ENCODE data around the gene TAMALIN.

Gene TAMALIN

GRCh38 chr12:51984657-51985056 lies 22.1 kb upstream of the TAMALIN start:
- no peak for DNase-seq (ENCODE audit: low read depth, low spot score)

DNA sequence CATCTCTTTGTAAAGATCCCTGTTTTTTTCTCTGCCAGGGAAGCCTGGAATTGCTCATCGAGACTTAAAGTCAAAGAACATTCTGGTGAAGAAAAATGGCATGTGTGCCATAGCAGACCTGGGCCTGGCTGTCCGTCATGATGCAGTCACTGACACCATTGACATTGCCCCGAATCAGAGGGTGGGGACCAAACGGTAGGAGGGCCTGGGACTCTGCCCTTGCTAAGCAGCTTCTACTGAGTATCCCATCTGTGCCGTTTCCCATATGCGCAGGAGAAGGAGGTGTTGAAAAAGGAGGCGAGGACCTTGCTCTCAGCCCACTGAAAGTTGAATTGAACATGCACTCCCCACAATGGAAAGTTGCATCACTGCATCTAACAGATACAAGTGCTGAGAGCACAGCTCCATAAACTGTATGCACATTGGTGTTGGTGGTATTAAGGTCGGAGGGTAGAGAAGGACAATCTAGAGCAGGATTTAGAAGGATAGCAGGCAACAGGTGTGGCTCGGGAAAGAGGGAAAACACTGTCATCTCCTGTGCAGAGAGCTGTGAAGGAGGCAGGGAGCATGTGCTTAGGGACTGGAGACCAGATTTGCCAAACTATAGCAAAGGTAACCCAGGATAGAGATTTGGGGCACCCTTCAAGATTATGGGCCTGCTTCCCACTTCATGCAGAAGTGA lies 21.5 kb upstream of the TAMALIN start:
- DNase-seq (ENCODE audit: low read depth, low spot score): no peak

DNA sequence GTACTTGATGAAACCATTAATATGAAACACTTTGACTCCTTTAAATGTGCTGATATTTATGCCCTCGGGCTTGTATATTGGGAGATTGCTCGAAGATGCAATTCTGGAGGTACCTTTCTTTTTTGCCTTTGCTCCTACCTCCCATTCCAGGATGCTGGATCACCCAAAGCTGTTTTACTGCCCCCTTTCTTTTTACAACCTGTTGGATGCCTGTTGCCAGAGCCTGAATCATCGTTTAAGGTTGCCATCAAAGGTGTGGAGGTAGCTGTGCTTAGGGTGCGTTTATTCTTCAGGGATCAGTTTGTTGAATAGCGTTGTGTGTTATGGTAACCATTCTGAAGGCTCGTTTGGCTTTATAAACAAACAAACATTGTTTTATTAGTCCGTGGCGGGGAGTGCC lies 19.9 kb upstream of the TAMALIN start:
- no peak for DNase-seq (ENCODE audit: low read depth, low spot score)

GRCh38 chr12:51992246-51992645 lies 14.5 kb upstream of the TAMALIN start:
- no peak for DNase-seq (ENCODE audit: low read depth, low spot score)

GRCh38 chr12:51994539-51994820 lies 12.3 kb upstream of the TAMALIN start:
- no peak for DNase-seq (ENCODE audit: low read depth, low spot score)

DNA sequence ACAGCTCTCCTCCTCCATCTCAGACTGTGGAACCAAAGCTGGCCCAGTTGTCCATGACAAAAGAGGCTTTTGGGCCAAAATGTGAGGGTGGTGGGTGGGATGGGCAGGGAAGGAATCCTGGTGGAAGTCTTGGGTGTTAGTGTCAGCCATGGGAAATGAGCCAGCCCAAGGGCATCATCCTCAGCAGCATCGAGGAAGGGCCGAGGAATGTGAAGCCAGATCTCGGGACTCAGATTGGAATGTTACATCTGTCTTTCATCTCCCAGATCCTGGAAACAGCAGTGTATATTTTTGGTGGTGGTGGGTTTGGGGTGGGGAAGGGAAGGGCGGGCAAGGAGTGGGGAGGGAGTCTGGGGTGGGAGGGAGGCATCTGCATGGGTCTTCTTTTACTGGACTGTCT lies 11.8 kb upstream of the TAMALIN start:
- DNase-seq (ENCODE audit: low read depth, low spot score): no peak

DNA sequence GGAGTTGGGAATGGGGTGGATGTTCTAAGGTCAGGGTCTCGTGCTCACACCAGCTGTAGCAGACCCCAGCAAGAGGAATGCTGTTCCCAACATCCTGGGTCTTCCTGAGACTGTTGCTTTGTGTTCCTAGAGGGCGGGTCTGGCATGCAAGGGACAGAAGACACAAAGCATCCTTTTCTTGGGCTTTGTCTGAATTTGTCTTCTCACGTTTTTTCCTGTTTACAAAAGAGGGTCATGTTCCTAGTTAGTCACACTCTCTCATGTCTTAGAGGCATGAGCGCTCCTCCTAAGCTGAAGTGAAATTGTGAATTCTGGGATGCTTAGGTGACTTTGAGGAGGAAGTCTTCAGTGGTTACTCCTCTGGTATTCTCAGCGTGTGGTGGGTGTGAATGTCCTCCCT lies 9.6 kb upstream of the TAMALIN start:
- no peak for DNase-seq (ENCODE audit: low read depth, low spot score)

GRCh38 chr12:52003016-52003550 lies 3.7 kb upstream of the TAMALIN start:
- no peak for DNase-seq (ENCODE audit: low read depth, low spot score)

DNA sequence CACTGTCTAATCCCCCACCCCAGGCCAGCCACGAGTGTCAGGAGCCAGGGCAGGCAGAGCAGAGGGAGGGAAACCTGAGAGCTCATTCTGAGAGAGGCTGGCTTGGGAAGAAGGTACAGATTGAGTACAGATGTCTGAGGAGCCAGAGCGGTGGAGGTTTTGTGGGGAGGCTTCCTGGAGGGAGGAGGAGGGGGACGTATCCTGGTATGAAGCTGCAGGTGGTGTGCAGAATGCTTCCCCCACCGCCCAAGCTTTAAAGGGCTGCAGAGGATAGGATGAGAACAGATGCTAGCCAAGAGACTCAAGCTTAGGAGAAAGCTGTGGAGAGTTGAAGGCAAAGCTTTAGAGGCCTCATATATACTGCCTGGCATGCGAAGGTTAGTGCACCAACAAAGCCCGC lies 3.2 kb upstream of the TAMALIN start:
- DNase-seq (ENCODE audit: low read depth, low spot score): no peak

DNA sequence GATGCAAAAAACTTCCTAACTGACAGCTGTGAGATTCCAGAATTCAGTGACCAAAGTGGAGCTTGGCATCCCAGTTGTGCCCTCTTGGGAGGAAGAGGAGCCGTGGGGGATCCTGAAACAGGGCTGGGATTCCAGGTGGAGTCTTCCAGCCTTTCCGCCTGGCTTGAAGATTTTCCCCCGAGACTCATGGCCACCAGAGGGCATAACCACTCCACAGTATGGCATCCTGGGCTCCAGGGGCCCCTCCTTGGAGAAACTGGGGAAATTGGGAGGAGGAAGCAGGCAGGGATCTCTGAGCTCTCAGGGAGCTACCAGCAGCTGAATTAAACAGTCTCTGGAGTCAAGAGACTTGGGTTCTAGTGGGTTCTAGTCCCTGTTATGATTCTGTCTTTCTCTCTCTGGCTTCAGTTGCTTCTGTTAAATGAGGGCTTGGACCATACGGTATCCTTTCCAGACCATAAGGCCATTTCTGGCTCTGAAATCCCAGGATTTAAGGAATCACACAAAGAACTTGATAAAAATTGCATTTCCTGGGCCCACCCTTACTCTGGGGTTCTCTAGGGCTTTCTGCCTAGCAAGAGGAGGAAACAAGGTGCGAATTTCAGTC lies 2.6 kb upstream of the TAMALIN start:
- DNase-seq (ENCODE audit: low read depth, low spot score): no peak

DNA sequence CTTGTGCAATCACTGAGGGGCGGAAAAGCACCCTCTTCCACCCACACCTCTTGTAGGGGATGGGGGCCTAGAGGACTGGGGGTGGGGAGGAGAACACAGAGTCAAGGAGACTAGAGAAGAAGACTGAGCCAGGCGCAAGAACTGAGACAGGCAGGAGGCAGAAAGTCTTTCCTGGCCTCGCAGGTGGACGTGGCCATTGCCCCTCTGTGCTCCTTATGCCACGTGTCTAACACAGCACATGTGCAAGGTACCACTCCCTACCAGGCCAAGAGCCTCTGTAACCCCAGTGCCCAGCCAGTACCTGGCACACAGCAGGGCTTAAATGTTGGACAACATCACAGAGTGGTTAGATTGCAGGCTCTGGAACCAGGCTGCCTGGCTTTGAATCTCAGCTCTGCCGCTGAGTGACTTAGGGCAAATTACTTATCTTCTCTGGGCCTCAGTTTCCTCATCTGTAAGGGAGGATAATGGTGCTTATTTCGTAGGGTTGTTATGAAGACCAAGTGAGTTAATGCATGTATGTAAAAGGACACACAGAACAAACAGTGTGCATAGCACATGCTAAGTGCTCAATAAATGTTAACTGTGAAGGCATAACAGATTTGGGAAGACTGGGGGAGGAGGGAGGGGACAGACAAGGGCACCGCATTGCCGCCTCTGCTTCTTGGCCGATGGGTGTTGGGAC lies 1.4 kb upstream of the TAMALIN start:
- no peak for DNase-seq (ENCODE audit: low read depth, low spot score)

- DNase-seq (ENCODE audit: low read depth, low spot score): no peak
These were observed 643 bp upstream of the TAMALIN start for GRCh38 chr12:52005903-52006703.

DNA sequence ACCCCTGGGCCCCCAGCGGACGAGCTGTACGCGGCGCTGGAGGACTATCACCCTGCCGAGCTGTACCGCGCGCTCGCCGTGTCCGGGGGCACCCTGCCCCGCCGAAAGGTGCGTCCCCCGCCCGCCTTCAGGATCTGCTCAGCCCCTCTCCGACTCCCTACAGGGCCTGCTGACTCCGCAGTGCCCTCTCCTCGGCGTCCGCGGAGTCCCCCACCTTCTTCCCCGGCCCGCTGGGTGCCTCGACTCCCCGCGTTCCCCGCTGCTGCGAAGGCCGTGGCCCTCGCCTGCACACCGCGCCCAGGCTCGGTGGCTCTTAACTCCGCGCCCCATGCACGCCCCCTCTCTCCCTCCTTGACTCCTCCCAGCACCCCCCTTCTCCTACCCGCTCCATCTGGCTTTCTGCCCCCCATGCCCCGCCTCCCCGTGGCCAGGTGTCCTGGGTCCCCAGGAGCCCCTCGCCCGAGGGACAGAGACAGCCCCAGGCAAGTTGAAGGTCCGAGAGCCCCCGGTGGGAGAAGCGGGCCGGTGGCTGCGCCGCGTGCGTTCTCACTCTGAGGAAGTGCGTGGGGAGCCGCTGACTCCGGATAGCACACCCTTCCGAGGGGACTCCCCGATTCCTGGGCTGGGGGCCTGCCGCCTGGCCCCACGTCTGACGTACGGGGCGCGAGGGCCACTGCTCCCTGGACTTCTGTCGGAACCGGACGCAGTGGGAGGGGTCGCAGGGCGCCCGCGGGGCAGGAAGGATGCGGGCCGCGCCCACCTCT lies 594 bp downstream of the TAMALIN start:
- no peak for DNase-seq (ENCODE audit: low read depth, low spot score)

DNA sequence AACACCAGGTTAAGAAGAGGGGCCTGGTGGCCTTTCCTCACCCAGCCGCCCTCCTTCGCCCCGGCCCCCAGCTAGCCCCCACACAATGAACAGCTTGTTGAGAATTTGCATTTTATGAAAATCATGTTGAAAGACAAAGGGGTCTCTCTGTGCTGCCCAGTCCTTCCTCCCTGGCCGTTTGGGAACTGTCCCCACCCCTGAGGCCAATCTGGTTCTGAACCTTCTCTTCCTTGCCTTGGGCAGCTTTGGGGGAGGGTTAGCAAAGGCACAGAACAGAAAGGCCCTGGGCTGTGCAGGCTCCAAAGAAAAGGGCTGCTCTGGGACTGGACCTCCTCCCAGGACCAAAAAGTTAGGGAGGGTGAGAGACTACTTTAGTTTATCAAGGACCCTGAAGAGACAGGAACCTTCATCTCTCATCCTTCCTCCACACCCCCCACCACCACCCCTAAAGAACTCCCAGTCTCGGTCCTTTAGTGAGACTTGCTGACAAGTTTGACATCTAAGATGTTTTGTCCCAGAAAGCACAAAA lies 1.3 kb downstream of the TAMALIN start:
- no peak for DNase-seq (ENCODE audit: low read depth, low spot score)

DNA sequence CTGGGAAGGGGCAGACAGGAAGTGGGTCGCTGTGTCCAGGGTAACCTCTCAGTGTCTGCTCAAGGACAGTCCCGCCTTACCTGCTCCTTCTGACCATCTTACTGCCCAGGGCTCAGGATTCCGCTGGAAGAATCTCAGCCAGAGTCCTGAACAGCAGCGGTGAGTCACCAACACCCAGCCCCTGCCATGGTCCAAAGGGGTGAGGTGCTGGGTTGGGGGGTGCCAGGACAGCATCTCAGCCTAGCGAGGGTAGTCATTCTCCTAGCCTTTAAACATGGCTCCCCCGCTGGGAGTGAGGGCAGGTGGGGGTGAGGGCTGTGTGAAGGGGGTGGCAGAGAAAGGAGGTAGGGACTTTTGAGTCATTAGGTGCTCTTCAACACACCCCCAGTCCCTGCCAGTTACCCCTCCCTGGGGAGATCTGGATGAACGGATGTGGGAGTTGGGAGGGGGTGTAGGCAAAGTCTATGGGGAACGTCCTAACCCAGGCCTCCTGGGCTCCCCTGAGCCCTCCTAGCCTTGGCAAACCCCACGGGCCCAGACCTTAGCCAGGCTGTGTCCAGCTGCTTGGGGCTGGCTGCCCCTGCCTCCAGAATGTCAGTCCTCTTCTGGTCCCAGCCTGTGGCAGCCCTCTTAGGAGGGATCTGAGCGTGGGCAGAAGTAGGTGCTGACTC lies 2.5 kb downstream of the TAMALIN start:
- no peak for DNase-seq (ENCODE audit: low read depth, low spot score)

DNA sequence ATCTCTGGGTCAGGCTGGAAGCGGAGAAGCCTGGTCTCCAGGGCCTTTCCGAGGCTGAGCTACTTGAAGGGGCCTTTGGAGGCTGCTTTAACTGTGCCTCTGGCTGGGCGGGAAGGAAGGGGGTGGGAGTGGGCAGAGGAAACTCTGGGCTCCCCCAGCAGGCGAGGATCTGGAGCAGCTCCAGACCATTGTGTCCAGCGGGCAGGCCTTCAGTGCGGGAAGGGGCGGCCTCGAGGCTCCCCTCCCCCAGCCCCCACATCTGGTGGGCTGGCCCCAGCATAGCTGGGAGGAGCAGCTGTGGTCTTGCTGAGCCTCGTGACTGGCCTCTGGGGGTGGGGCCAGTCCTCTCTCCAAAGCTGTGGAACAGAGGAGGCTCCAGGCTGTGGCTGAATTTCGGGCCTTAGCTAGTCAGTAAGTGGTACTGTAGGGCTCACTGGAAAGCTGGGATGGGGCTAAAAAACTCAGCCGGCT lies 3.4 kb downstream of the TAMALIN start:
- DNase-seq (ENCODE audit: low read depth, low spot score): peak; percentile 89

DNA sequence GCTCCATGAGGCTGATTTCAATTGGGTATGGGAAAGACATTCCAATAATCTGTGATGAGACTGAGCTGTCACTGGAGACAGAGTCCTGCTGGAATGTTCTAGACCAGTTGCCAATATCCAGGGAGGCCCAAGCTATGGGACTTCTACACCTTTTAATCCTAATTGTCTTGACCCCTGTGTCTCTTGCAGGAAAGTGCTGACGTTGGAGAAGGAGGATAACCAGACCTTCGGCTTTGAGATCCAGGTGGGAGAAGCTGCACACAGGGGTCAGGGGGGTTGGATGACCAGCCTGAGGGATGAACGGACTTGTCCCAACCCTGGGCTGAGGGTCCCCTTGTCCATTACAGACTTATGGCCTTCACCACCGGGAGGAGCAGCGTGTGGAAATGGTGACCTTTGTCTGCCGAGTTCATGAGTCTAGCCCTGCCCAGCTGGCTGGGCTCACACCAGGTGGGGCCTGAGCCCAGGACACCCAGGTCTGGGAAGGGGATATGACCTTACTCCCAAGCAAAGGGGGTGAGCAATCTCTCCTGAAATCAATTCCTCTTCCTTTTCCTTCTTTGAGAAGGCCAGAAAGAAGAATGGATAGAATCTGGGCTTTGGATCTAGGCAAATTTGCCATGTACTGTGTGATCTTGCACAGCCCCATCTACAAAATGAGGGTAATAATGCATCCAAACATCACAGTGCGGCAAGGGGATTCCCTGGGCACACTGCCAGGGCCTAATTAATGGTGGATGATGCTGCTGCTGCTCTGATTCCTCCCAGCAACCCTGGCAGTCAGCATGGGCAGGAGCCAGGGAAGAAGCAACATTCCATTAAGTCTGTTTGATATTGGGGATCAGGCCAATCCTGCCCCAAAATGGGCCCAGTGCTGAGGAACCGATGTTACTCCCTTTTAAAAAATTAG lies 4.2 kb downstream of the TAMALIN start:
- no peak for DNase-seq (ENCODE audit: low read depth, low spot score)

- no peak for DNase-seq (ENCODE audit: low read depth, low spot score)
These were observed 5.0 kb downstream of the TAMALIN start for GRCh38 chr12:52011602-52012214.

Data from smooth muscle cell of the brain vasculature (primary cell).